Colonic mucosa (tissue), 4 donors: ENCODE results near the gene FAM9C. TPM values are rescaled to one million over a fixed set of nuclear protein-coding genes. Genes with fewer than 3 reads are reported as not detected.

Experiments used
- DNase-seq: peaks from one replicate; pipeline ENCODE4 v3.0.0-alpha.2; 2020
- H3K27ac ChIP-seq: fragments of 200-600 bp; one replicate; pipeline ENCODE4 v1.8.0; 2021
- H3K27me3 ChIP-seq: fragments of 200-600 bp; one replicate; pipeline ENCODE4 v1.8.0; 2021
- H3K36me3 ChIP-seq: fragments of 200-600 bp; one replicate; pipeline ENCODE4 v1.8.0; 2021
- H3K4me1 ChIP-seq: fragments of 200-600 bp; one replicate; pipeline ENCODE4 v1.8.0; 2021; ENCODE audit warnings: mild to moderate bottlenecking
- H3K4me3 ChIP-seq: fragments of 200-600 bp; one replicate; pipeline ENCODE4 v1.8.0; 2021
- H3K9ac ChIP-seq, 2 donors: one replicate each; pipeline ENCODE4 v1.7.0; 2013; ENCODE audit warnings: control low read depth in 2 of 2, low read depth in 2 of 2, low read length in 2 of 2
- H3K9me3 ChIP-seq: fragments of 200-600 bp; one replicate; pipeline ENCODE4 v1.8.0; 2021
- intact Hi-C: fragments of 100-400 bp; cut with DNase I; formaldehyde crosslinking; loops from one replicate; pipeline ENCODE4 v1.14.1; 2022
- total RNA-seq, 2 donors: library from RNA; stranded (reverse); fragmentation: NEBNext Ultra II Directional in 1 of 2; extraction: Animal tissue kit (Norgen Biotek cat#: 25700) in 1 of 2; gene quantifications; one replicate each; pipeline ENCODE4 v1.2.1, GENCODE V29; 2021
- TF ChIP-seq, protein P1 (sequence below): fragments of 200-600 bp; IDR thresholded peaks from one replicate; pipeline ENCODE4 v1.8.0; 2022; ENCODE audit warnings: antibody characterized with exemption, mild to moderate bottlenecking
- donor health status: healthy.
- donor health status: DM: no; HTN: no; CAD: no.
- donor health status: DM: no; HTN: no; CAD: no.

FAM9C gene
- total RNA-seq, 2 donors from 2014 or later, result not detected

- H3K27ac ChIP-seq, result no peak overlapping the region
- no peak for DNase-seq
- TF ChIP-seq, protein P1, sequence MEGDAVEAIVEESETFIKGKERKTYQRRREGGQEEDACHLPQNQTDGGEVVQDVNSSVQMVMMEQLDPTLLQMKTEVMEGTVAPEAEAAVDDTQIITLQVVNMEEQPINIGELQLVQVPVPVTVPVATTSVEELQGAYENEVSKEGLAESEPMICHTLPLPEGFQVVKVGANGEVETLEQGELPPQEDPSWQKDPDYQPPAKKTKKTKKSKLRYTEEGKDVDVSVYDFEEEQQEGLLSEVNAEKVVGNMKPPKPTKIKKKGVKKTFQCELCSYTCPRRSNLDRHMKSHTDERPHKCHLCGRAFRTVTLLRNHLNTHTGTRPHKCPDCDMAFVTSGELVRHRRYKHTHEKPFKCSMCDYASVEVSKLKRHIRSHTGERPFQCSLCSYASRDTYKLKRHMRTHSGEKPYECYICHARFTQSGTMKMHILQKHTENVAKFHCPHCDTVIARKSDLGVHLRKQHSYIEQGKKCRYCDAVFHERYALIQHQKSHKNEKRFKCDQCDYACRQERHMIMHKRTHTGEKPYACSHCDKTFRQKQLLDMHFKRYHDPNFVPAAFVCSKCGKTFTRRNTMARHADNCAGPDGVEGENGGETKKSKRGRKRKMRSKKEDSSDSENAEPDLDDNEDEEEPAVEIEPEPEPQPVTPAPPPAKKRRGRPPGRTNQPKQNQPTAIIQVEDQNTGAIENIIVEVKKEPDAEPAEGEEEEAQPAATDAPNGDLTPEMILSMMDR, result no peak
- peaks cover 9% of the 10 kb centered on the region for H3K4me1 ChIP-seq
- no peak overlapping the region for H3K4me3 ChIP-seq
- no peaks in the 10 kb centered on the region for H3K9me3 ChIP-seq
- H3K9ac ChIP-seq, result peak overlapping the region in 1 of 2 donors; percentile 22
- intact Hi-C loops, result no loop called here
- no peaks in the 10 kb centered on the region for H3K27me3 ChIP-seq
- no peaks in the 10 kb centered on the region for H3K36me3 ChIP-seq
Observed at GRCh38 chrX:12999422-12999821, 45.0 kb downstream of the FAM9C start.

DNA sequence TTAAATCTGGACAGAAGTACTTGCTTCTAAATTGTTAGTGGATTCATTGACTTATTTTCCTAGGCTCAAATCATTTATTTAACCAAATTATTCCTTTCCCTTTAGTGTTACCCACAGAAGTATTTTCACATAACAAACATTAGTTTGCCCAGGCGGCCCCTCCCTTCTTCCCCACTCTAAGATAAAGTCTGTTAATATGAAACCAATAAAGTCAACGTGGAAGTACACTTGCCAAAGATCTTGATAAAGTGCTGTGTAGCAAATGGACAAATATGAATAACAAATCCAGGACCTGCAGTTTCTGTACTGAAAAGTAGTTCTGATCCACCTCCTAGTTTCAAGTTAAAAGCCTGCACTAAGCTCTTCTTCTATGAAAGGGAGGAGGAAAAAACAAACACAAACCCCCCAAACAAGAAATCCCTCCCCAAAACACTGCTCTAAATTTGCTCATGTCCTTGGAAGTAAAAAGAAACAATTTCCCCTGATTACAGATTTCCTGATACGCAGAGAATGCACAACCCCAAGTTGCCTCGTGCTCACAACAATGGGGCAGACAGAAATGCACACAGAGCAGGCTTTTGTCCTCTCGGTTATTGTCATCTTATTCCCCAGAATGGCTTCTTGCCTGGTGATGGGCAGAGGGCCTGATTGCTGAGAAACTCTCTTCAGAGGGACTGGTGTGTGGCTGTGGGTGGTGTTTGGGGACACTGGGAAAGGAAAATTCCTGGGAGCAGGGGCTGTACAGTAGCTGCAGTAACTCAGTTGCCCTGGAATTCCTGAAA is 46.3 kb downstream of the FAM9C start:
- TF ChIP-seq, protein P1, result no peak
- Histone ChIP-seq H3K4me1 (peaks cover 9% of the 10 kb centered on the region), H3K4me3 (no peak overlapping the region), H3K27me3 (no peaks in the 10 kb centered on the region), H3K9me3 (no peaks in the 10 kb centered on the region), H3K36me3 (no peaks in the 10 kb centered on the region), H3K27ac (peak overlapping the region; percentile 49), H3K9ac (peak overlapping the region in 1 of 2 donors; percentile 62)
- DNase-seq, result no peak
- intact Hi-C loops, result no loop called here

DNA sequence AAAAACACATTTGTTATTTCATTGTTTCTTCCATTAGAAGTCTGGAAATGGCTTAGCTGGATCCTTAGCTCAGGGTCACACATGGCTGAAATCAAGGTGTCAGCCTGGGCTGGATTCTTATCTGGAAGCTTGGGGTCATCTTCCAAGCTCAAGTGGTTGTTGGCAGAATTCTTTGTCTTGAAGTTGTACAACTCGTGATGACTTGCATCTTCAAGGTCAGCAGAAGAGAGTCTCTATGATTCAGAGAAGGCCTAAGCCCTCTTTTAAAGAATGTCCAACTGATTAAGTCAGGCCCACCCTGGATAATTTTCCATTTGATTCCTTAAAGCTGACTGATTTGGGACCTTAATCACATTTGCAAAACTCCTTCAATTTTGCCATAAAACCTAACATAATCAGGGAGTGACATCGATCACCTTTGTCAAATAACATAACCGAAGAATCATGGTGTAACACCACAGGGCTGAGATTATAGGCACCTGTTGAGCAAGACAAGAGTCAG is 47.4 kb downstream of the FAM9C start:
- no peak for DNase-seq
- intact Hi-C loops, result no loop called here
- Histone ChIP-seq H3K27me3 (no peaks in the 10 kb centered on the region), H3K4me3 (no peak overlapping the region), H3K27ac (no peak overlapping the region), H3K9ac (peak overlapping the region in 1 of 2 donors; percentile 62), H3K9me3 (no peaks in the 10 kb centered on the region), H3K4me1 (no peaks in the 10 kb centered on the region), H3K36me3 (no peaks in the 10 kb centered on the region)
- TF ChIP-seq, protein P1, result no peak

DNA sequence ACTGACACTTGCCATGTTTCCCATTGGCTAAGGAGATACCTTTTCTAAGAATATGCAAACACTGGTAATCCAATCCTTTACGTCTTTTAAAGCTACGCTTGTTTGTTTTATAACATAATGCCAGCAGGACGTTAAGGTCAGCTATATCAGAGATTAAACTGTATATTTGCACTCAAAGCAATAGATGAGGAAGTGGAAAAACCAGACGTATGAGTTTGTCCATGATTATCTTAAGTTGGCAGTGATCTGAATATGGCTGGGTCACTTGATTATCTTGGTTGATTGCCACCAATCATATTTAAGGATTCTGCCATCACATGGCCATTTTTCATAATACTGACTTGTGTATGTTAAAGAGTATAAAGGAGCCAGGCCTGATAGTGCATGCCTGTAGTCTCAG is 50.1 kb downstream of the FAM9C start:
- Histone ChIP-seq H3K27ac (peak overlapping the region; percentile 54), H3K36me3 (no peaks in the 10 kb centered on the region), H3K9ac (no peak overlapping the region), H3K4me1 (no peaks in the 10 kb centered on the region), H3K9me3 (no peaks in the 10 kb centered on the region), H3K4me3 (no peak overlapping the region), H3K27me3 (no peaks in the 10 kb centered on the region)
- TF ChIP-seq, protein P1, result no peak
- intact Hi-C loops, result no loop called here
- no peak for DNase-seq

- Histone ChIP-seq H3K4me1 (no peaks in the 10 kb centered on the region), H3K9me3 (no peaks in the 10 kb centered on the region), H3K4me3 (no peak overlapping the region), H3K27me3 (no peaks in the 10 kb centered on the region), H3K27ac (peak overlapping the region; percentile 54), H3K36me3 (no peaks in the 10 kb centered on the region), H3K9ac (no peak overlapping the region)
- TF ChIP-seq, protein P1, result no peak
- DNase-seq, result no peak
- intact Hi-C loops, result no loop called here
Observed at GRCh38 chrX:12993826-12994225, 50.6 kb downstream of the FAM9C start.
